Thyroid gland (tissue), 4 donors: Measurements from ENCODE around the gene SLC38A3. TPM values are rescaled to one million over a fixed set of nuclear protein-coding genes. Genes with fewer than 3 reads are reported as not detected.

Source experiments
- DNase-seq, 2 donors: peaks; one replicate each; pipeline ENCODE4 v3.0.0-alpha.2; 2019
- H3K27ac ChIP-seq, 3 donors: fragments of 200-600 bp; sonication (generic); 1 replicate in 2 of 3; 2 replicates in 1 of 3; pipeline ENCODE4 v1.5.1; 2016 to 2019; ENCODE audit warnings: mild to moderate bottlenecking in 1 of 3, moderate library complexity in 1 of 3
- H3K27me3 ChIP-seq: fragments of 200-600 bp; sonication (generic); one replicate; pipeline ENCODE4 v1.5.1; 2019
- H3K36me3 ChIP-seq, 2 donors: fragments of 200-600 bp; sonication (generic); one replicate each; pipeline ENCODE4 v1.5.1; 2016 to 2019
- H3K4me1 ChIP-seq, 2 donors: fragments of 200-600 bp; sonication (generic); one replicate each; pipeline ENCODE4 v1.5.1; 2017 to 2019
- H3K4me3 ChIP-seq, 3 donors: fragments of 200-600 bp; sonication (generic); replicated peaks in 1 of 3; 1 replicate in 2 of 3; 2 replicates in 1 of 3; pipeline ENCODE4 v1.5.1; 2016; ENCODE audit warnings: mild to moderate bottlenecking in 1 of 3
- H3K9me3 ChIP-seq: fragments of 200-600 bp; sonication (generic); one replicate; pipeline ENCODE4 v1.5.1; 2017
- POLR2A ChIP-seq, 2 donors: fragments of 450-650 bp; IDR thresholded peaks; one replicate each; pipeline ENCODE4 v1.6.1; 2017; ENCODE audit warnings: antibody characterized with exemption in 2 of 2, mild to moderate bottlenecking in 2 of 2, moderate library complexity in 1 of 2
- WGBS, 2 donors: methylation state at CpG; one replicate each; pipeline ENCODE4 v1.1.5; 2017; 5-methylcytosine and 5-hydroxymethylcytosine counted together
- intact Hi-C: fragments of 100-400 bp; cut with DNase I; formaldehyde crosslinking; loops from one replicate; pipeline ENCODE4 v1.15.1; 2023
- total RNA-seq, 4 donors: library from RNA; depleted of rRNA; stranded (reverse); fragments of >200 nt; gene quantifications; one replicate each; pipeline ENCODE4 v1.2.3, GENCODE V29; 2016
- TF ChIP-seq, protein P1 (sequence below), 6 experiments: fragments of 200-600 bp in 3 of 6; fragments of 450-650 bp in 3 of 6; sonication (generic) in 3 of 6; IDR thresholded peaks; one replicate each; pipeline ENCODE4 v1.5.1; 2016 to 2019; ENCODE audit warnings: antibody characterized with exemption in 6 of 6, mild to moderate bottlenecking in 2 of 6, inconsistent platforms in 1 of 6, moderate library complexity in 1 of 6

SLC38A3 gene
- total RNA-seq, 4 donors from 2014 or later = 1.1 to 5.0 (median 3.6) TPM

DNA sequence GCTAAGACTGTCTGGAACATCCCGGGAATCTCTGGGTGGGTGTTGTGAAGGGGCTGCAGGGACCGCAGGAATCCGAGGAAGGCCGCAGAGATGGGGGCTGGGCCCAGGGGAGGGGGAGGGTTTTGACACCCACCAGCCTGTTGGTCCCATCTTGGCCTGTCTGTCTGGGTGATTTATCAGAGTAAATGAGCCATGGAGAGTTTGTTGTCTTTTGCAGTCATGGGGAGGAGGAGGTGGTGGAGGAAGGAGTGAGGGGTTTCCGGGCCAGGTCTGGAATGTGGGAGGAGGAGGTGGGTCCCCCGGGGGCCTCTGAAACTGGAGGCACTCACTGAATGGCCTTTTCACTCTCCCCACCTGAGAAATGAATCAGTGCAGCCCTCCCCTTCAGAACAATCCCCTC, 38.5 kb upstream of the SLC38A3 start:
- DNase-seq = no peak
- H3K36me3 ChIP-seq = no peaks in the 10 kb centered on the region
- no peaks in the 10 kb centered on the region for H3K9me3 ChIP-seq
- TF ChIP-seq, protein P1, sequence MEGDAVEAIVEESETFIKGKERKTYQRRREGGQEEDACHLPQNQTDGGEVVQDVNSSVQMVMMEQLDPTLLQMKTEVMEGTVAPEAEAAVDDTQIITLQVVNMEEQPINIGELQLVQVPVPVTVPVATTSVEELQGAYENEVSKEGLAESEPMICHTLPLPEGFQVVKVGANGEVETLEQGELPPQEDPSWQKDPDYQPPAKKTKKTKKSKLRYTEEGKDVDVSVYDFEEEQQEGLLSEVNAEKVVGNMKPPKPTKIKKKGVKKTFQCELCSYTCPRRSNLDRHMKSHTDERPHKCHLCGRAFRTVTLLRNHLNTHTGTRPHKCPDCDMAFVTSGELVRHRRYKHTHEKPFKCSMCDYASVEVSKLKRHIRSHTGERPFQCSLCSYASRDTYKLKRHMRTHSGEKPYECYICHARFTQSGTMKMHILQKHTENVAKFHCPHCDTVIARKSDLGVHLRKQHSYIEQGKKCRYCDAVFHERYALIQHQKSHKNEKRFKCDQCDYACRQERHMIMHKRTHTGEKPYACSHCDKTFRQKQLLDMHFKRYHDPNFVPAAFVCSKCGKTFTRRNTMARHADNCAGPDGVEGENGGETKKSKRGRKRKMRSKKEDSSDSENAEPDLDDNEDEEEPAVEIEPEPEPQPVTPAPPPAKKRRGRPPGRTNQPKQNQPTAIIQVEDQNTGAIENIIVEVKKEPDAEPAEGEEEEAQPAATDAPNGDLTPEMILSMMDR (IDR thresholded peaks at IDR 0.05) = no peak
- TF ChIP-seq POLR2A (IDR thresholded peaks at IDR 0.05) = no peak
- no peaks in the 10 kb centered on the region for H3K27me3 ChIP-seq
- peak overlapping the region; percentile 90 to 93 (median 92) for H3K27ac ChIP-seq
- WGBS, 2 donors = 16 to 28% methylated on average over 6 of the region's 6 CpGs
- no peak overlapping the region for H3K4me3 ChIP-seq
- peaks cover 78 to 95% of the 10 kb centered on the region in 2 donors for H3K4me1 ChIP-seq
- intact Hi-C loops = no loop called here

DNA sequence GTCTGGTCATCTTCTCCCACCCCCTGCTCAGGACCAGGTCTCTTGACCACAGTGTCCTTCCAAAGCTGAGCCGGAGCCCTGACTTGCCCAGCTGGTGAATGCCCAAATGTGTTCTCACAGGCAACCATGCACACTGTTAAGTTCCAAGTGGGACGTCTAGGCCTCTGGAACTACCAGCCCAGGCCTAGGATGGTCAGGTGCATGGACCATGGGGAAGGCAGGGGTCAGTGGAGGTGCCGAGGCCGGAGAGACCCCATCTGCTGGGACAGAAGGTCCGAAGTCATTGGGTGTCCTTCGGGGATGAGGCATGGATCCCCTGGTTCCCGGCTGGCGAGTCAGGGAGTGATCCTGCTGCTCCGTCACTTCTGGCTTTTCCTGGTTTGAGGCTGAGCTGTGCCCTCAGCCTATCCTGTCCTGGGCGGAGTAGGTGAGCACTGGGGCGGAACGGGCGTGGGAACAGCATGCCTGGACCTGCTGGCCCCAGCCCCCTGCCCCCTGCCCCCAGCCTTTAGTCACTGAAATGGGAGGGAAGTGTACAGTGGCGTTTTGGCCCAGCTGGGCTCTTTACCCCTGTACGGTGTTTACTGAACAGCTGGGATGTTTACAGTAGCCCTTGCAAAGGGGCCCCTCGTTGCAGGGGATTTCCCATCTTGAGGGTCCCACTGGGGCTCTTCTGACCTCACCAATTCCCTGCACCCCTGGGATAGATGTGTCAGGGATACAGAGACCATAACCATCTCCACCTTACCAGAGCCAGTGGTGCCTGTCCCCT, 37.8 kb upstream of the SLC38A3 start:
- Histone ChIP-seq H3K9me3 (no peaks in the 10 kb centered on the region), H3K27me3 (no peaks in the 10 kb centered on the region), H3K4me1 (peaks cover 71 to 95% of the 10 kb centered on the region in 2 donors), H3K27ac (peak overlapping the region; percentile 90 to 93 (median 92)), H3K4me3 (no peak overlapping the region), H3K36me3 (no peaks in the 10 kb centered on the region)
- intact Hi-C loops = no loop called here
- WGBS, 2 donors = 30 to 46% methylated on average over 8 to 11 of the region's 16 CpGs
- DNase-seq = peak; percentile 65 to 76
- TF ChIP-seq, protein P1 (IDR thresholded peaks at IDR 0.05) = no peak
- TF ChIP-seq POLR2A (IDR thresholded peaks at IDR 0.05) = no peak

DNA sequence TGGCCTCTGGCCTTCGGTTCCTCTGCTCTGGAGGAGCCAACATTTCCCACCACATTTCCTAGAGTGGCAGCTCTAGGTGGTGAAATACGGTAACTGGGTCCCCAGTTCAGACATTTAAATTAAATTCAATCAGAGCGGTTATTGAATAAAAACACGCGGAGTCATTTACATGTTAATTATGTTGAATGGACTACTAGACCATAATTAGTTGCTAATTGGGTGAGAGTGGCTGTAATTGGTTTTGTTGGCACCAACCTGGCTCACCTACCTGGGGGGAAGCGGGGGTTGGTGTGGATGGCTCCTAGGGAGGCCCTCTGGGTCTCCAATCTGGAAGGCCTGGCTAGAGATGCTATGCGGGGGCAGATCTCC, 37.2 kb upstream of the SLC38A3 start:
- Histone ChIP-seq H3K27ac (peak overlapping the region; percentile 90 to 93 (median 92)), H3K4me3 (no peak overlapping the region), H3K36me3 (no peaks in the 10 kb centered on the region), H3K27me3 (no peaks in the 10 kb centered on the region), H3K9me3 (no peaks in the 10 kb centered on the region), H3K4me1 (peaks cover 66 to 95% of the 10 kb centered on the region in 2 donors)
- WGBS, 2 donors = 76 to 79% methylated on average over 6 to 7 of the region's 7 CpGs
- intact Hi-C loops = no loop called here
- TF ChIP-seq, protein P1 (IDR thresholded peaks at IDR 0.05) = no peak
- no peak for TF ChIP-seq POLR2A (IDR thresholded peaks at IDR 0.05)
- no peak for DNase-seq

DNA sequence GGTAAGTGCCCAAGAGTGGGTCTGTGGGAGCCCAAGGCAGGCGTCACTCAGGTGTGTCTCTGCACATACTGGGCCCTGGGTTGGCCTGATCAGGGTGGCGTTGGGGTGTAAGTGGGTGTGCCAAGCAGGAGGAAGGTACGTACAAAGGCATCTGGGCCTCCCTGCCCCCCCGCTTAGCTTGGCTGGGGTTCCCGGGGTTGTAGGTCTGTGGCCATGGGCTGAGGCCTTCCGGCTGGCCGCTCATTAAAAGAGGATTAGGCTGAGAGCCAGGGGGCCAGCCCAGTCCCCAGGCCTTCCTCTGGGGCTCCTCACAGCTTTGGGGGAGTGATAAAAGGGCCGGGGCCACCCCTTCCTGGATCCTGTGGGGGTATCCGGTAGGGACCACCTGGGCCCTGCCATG, 36.7 kb upstream of the SLC38A3 start:
- H3K4me1 ChIP-seq = peaks cover 60 to 90% of the 10 kb centered on the region in 2 donors
- H3K36me3 ChIP-seq = no peaks in the 10 kb centered on the region
- H3K27me3 ChIP-seq = no peaks in the 10 kb centered on the region
- WGBS, 2 donors = 33 to 38% methylated on average over 4 to 5 of the region's 9 CpGs
- intact Hi-C loops = no loop called here
- peak overlapping the region; percentile 90 to 93 (median 92) for H3K27ac ChIP-seq
- H3K9me3 ChIP-seq = no peaks in the 10 kb centered on the region
- TF ChIP-seq POLR2A (IDR thresholded peaks at IDR 0.05) = no peak
- no peak overlapping the region for H3K4me3 ChIP-seq
- peak; percentile 66 to 73 for DNase-seq

DNA sequence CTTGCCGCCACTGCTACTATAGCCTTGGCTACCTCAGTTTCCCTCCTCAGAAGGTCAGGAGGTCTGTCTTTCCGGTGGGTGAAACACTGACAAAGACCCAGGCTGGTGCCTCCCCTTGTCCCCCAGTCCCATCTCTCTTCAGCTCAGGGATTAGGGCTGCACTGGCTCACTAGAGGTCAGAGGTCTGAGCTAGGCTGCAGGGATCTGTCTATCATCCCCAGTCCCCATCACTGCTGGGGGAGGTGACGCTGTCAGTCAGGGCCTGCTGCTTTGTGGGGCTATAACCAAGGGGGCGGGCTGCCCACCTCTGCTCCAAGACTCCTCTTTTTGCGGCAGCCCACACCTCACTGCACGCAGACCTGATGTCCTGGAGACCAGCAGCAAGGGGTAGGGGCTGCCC, 36.3 kb upstream of the SLC38A3 start:
- Histone ChIP-seq H3K27me3 (no peaks in the 10 kb centered on the region), H3K4me3 (no peak overlapping the region), H3K27ac (peak overlapping the region; percentile 90 to 93 (median 92)), H3K36me3 (no peaks in the 10 kb centered on the region), H3K4me1 (peaks cover 56 to 86% of the 10 kb centered on the region in 2 donors), H3K9me3 (no peaks in the 10 kb centered on the region)
- TF ChIP-seq, protein P1 (IDR thresholded peaks at IDR 0.05) = no peak
- TF ChIP-seq POLR2A (IDR thresholded peaks at IDR 0.05) = no peak
- intact Hi-C loops = no loop called here
- 87 to 89% methylated on average over 3 to 6 of the region's 6 CpGs for WGBS, 2 donors
- DNase-seq = no peak
